Umbilical cord (tissue), 2 donors: Measurements from ENCODE around the gene KAT6B. TPM values are rescaled to one million over a fixed set of nuclear protein-coding genes. Genes with fewer than 3 reads are reported as not detected.
"Not testable (repeated sequence)": the region's sequence is repeated elsewhere in the genome, so short reads cannot be mapped to it uniquely, and the experiment has no call there.

ENCODE experiments used
- DNase-seq: peaks from one replicate; pipeline ENCODE4 v3.0.0-alpha.2; 2015; ENCODE audit warnings: low spot score
- total RNA-seq: library from RNA; depleted of rRNA; stranded (reverse); fragments of >200 nt; gene quantifications from one replicate; pipeline ENCODE4 v1.2.3, GENCODE V29; 2014; ENCODE audit warnings: low replicate concordance; ENCODE audit not compliant: insufficient read depth

KAT6B gene
- total RNA-seq, 1 donor from 2014 or later, result 84.0 TPM

DNA sequence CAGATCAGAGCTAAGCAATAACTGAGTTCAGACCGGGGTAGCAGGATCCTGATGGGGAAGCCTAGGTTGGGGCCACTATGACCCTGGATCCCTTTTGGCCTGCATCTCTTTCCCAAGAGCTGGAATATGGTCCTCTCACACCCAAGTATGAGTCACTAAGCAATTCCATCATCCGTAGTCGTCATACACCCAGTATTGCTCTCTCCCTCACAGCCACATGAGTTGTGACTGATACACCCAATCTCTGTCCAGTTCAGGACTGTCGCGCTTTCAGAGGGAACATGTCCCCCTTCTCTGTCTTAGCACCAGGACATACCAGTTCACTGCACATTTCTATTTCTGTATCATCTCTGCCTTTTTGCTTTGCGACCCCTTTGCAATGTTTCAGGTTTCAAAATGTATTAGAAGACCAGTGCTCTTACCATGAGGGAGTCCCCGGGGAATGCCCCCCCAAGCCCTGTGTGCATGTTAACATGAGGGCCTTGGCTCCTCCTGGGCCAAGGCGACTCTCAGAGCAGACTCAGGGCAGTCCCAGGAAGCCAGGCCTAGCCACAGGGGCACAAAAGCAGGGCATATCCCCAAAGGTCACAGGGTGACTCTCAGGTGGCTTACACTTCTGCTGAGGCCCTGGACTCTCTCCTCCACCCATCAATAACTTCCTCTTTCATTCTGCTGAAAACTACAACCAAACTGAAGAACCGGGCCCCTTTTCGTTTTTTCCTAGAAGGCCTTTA, 209.7 kb downstream of the KAT6B start:
- no peak for DNase-seq

DNA sequence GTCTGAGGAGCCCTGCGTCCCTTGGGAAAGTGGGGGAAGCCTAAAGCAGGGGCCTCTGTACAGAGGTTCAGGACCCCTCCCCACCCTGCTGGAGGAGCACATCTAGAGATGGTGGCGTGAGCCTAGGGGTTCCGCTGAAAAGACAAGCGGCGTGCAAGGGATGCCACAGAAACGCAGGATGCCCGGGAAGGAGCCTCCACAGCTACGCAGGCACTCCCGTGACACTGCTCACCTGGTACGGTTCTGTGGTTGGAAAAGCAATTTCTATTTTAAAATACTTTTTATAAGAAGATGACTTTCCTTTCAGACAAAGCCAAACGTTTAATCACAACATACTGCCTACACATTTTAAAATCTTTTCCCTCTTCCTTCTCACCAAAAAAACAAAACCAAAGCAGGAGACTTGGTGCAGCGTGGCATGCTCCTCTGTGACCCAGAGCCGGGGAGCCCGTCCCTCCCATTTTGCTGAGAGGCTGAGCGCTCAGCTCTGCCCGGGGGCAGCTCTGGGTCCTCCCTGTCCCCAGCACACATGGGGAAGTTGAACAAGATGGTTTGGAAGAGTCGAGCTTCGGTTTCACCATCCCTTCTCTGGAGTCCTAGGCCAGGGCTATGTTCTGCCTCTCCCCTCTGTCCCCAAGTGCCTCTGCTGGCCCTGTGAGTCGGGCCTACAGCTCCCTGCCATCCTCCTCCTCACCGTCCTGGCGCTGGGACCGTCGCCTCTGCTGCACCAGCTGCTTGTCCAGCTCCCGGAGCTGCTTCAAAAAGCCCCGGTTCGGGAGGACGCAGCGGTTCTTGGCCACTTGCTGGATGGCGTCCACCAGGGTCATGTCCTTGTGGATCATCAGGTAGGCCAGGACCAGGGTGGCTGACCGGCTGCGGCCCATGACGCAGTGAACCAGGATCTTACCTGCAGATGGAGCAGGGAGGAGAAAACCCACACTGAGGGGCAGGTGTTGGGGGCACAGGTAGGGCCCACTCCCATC, 211.1 kb downstream of the KAT6B start:
- DNase-seq, result no peak

- peak; percentile 94 for DNase-seq
Measured at GRCh38 chr10:75038335-75038734, 211.9 kb downstream of the KAT6B start.

- no peak for DNase-seq
Measured at GRCh38 chr10:75040576-75040975, 214.2 kb downstream of the KAT6B start.

DNA sequence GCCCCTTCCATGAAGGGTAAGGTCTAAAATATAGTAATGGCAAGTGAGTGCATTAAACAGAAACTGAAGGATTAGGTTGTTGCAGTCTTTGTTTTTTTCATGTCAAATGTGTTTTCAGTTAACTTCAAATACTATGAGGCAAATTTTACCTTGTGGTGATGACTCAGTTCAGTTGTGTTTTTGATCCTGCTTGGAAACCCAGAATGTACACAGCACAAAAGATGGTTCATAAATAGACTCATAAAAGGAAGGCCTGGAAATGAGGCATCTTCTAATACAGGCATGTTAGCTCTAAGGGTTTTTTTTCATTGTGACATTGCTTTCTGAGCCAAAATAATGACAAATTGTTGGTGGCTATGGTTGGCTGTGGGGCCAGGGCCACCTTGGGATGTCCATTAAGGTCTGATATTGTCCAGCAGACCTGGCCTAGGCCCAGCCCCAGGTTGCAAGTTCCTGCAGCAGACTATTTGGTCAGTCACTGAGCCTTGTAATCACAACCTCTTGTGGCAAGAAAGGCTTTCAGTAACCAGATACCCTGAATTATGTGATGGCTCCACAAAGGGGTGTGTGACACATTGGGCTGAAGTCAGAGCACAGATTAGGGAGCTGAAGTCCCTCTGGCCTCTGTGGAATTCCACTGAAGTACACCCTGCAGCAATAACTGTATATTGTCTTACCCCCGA, 216.0 kb downstream of the KAT6B start:
- DNase-seq, result peak; percentile 63

GRCh38 chr10:75043256-75044131, 217.1 kb downstream of the KAT6B start:
- no peak for DNase-seq

DNA sequence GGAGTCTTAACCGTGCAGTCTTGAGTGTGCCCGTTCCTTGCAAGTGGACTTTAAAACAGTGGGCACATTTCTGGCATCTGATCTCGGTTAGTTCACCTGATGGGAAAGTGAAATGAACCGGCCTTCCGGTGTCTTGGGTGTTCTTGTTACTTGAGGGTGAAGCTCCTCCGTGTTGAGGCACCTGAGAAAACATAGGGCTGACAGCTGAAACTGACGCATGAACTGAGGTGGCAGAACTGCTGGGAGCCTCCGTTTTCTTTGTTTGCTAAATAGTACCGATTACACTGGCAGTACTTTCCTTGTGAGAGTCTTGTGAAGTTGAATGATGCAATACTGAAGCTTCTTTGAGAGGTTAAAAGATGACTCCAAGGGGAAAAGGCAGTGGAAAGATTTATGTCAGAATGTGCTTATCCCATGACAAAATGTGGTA, 222.3 kb downstream of the KAT6B start:
- DNase-seq, result no peak

- peak; percentile 80 for DNase-seq
Measured at GRCh38 chr10:75049316-75050148, 223.1 kb downstream of the KAT6B start.

DNA sequence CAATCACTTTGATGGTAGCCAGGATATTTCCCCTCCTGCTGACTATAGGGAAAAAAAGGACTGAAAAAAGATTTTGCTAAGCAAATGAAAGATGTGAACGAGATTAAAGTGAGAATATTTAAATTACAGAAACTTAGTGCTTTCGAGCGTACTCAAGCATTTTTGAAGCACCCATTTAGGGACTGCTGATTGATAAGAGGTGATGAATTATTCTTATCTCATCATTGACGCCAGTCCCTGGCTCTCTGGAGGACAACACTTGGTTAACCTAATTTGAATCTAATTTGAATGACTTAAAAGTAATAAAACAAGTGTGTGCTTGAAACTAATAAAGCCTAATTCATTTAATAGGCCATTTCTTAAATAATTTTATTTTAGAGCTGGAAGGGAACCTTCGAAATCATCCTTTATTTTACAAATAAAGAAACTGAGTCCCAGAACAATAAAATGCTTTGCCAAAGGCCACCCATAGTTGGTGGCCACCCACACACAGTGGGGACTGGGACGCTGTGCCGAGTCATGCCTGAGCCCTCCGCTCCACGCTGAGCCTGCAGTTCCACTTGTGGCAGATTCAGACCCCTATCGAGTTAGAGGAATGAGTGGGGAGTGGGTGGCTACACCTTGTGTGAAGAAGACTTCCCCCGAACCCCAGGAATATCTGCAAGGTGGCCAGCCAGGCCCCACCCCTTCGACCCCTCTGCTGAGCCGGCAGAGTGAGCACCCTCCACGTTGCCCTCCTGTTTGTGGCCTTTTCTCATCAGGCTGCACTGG, 223.9 kb downstream of the KAT6B start:
- DNase-seq, result no peak

- DNase-seq, result no peak
Measured at GRCh38 chr10:75051308-75051707, 224.9 kb downstream of the KAT6B start.

DNA sequence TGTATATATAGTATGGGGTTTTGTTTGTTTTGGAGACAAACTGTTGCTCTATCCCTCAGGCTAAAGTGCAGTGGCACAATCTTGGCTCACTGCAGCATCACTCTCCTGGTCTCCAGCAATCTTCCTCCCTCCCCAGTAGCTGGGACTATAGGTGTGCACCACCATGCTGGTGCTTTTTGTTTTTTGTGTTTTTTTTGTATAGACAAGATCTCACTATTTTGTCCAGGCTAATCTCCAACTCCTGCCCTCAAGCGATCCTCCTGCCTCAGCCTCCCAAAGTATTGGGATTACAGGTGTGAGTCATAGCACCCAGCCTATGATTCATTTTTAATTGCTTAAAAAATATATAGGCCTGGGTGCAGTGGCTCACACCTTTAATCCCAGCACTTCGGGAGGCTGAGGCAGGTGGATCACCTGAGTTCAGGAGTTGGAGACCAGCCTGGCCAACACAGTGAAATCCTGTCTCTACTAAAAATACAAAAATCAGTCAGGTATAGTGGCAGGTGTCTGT, 229.6 kb downstream of the KAT6B start:
- not testable (repeated sequence) for DNase-seq

DNA sequence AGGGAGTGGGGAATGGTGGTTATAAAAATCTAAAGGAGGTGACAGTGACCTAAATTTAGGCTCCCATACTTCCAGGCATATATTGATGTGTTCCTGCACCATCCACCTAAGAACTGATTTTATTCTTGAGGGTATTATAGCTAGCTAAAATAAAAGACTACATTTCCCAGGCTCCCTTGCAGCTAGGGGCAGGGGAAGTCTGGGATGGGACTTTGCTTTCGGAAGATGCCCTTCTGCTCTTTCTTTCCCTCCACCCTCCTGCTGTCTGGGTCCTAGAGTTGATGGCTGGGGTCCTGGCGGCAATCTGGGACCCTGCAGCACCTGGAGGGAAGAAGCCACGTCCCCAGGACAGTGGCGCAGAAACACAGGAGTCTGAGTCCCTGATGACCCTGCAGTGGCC, 231.3 kb downstream of the KAT6B start:
- no peak for DNase-seq

DNA sequence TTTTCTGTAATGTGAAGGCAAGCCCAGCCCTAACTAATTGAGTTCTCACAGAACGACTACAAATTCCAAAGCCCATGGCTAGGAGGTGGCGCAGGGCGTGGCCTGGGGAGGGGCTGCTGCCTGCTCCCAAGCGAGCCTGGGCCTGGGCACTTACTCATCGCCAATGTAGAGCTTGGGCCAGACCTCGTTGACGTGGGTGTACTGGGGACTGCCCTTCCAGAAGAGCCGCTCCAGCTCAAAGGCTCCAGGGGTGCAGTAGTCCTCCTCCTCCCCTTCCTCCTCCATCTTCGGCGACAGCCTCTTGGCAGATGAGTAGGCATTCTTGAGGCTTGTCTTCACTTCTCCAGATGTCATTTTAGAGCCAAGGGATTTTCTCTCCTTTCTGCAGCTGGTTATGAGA, 231.8 kb downstream of the KAT6B start:
- DNase-seq, result peak; percentile 71

- DNase-seq, result no peak
Measured at GRCh38 chr10:75061709-75062505, 235.5 kb downstream of the KAT6B start.

DNA sequence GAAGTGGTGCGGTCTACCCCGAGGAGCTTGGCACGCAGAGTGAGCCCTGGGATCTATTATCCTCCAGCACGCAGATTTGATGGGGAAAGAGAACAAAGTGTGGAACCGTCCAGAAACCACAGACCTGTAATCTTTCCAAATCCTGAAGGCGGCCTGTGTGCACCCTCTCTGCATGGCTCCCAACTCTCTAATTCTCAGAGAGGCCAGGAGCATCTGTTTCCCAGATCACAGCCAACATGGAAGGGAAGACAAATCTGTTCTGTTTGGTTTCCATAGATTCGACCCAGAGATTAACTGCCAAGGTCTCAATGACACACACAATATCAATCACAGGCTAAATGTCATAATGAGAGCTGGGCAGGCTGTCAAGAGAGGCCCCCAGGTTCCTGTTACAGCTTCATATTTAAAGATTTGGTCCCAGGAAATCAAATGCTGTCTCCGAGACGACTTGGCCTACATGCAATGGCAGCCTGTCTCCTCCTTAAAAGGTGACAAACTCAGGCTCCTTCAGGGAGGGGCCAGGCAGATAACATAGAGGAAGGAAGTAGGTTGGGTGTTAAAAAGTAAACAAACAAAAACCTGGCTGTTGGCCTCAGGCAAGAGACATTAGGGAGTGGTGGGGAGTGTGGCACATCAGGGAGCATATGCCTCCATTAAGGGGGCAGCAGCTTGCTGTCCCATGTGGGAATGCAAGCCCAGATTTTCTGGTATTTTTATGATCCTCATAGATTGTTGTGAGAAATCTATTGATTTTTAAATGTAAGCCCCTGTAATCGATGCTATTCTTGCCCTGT, 236.3 kb downstream of the KAT6B start:
- DNase-seq, result peak; percentile 90

GRCh38 chr10:75063461-75064230, 237.2 kb downstream of the KAT6B start:
- no peak for DNase-seq

DNA sequence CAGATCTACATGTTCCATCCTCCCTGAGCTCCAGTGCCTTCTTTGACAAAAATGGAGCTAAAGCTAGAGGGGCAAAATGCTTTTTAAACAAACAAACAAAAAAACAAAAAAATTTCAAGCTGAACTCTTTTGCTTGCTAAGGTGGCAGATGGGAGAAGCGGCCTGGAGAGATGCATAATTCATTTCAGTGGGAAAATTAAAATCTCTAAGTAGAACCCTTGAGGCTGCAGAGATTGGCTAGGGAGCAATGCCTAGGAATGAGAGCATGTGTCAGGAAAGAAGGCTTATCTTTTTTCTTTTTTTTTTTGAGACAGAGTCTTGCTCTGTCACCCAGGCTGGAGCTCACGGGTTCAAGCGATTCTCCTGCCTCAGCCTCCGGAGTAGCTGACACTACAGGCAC, 238.7 kb downstream of the KAT6B start:
- no peak for DNase-seq
